ENCODE data around the gene IGSF8. TPM values are rescaled to one million over a fixed set of nuclear protein-coding genes. Genes with fewer than 3 reads are reported as not detected.

Gene IGSF8
- total RNA-seq, 1 donor from 2014 or later, result 37.5 TPM

DNA sequence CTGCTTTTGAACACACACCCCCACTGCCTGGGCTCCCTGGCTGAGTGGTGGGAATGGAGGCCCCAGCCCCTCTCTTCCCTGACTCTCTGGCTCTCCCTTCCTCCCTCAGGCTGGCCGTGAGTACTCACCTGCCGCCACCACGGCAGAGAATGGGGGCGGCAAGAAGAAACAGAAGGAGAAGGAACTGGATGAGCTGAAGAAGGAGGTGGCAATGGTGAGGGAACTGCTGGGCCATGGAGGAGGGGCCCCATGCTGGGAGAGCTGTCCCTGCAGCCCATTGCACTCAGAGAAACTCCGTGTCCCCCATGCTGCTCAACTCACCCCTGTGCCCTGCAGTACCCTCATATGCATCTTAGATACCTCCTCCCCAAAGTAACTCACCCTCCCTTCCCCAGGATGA lies 22.4 kb upstream of the IGSF8 start:
- H3K27ac ChIP-seq, result no peak overlapping the region
- intact Hi-C loops (cut with DNase I), result no loop called here
- ATAC-seq (no peak), DNase-seq (no peak)
- H3K36me3 ChIP-seq, result no peaks in the 10 kb centered on the region
- H3K4me3 ChIP-seq, result no peak overlapping the region
- peaks cover 7% of the 10 kb centered on the region for H3K4me1 ChIP-seq
- H3K27me3 ChIP-seq, result no peaks in the 10 kb centered on the region
- TF ChIP-seq CTCF (IDR thresholded peaks at IDR 0.05), result no peak
- no peaks in the 10 kb centered on the region for H3K9me3 ChIP-seq

DNA sequence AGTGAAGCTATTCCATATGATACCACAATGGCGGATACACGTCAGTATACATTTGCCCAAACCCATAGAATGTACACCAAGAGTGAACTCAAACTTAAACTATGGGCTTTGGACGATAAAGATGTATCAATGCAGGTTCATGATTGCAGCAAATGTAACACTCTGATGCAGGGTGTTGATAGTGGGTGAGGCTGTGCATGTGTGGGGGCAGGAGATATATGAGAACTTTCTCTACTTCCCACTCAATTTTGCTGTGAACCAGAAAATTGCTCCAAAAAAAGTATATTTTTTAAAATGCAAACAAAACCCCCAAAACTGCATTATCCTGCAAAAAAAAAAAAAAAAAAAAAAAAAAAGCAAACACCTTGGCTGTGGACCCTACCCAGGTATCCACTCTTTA lies 20.5 kb upstream of the IGSF8 start:
- Histone ChIP-seq H3K9me3 (no peaks in the 10 kb centered on the region), H3K36me3 (no peaks in the 10 kb centered on the region), H3K27me3 (no peaks in the 10 kb centered on the region), H3K27ac (no peak overlapping the region), H3K4me3 (no peak overlapping the region), H3K4me1 (no peaks in the 10 kb centered on the region)
- DNase-seq, result no peak
- TF ChIP-seq CTCF (IDR thresholded peaks at IDR 0.05), result no peak
- ATAC-seq, result no peak
- intact Hi-C loops (cut with DNase I), result no loop called here

DNA sequence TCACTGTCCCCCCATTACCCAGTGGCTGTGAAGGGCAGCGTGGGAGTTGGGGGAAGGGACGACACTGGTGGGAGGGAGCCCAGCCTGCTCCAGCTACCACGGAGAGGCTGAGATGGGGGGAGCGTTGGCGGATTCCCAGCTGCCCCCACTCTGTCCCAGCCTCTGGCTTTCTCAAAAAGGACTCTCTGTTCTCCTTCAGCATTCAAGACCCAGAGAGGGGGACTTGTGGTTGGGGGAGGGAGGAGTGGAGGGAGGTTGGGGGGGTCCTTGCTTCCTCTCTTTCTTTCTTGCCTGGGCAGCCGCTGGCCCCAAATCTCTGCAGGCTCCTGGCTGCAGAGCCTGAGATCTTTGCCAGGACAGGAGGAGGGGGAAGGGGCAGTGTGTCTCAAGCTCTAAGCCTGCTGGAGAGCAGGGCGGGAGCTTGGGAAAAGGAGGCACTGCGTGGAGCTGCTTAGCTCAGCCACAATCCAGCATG lies 19.3 kb upstream of the IGSF8 start:
- H3K4me3 ChIP-seq, result no peak overlapping the region
- no peaks in the 10 kb centered on the region for H3K4me1 ChIP-seq
- no peaks in the 10 kb centered on the region for H3K9me3 ChIP-seq
- no peak for DNase-seq
- no peak for TF ChIP-seq CTCF (IDR thresholded peaks at IDR 0.05)
- no peaks in the 10 kb centered on the region for H3K27me3 ChIP-seq
- no peak overlapping the region for H3K27ac ChIP-seq
- peak; percentile 67 for ATAC-seq
- intact Hi-C loops (cut with DNase I), result no loop called here
- no peaks in the 10 kb centered on the region for H3K36me3 ChIP-seq

GRCh38 chr1:160117300-160117699 lies 18.9 kb upstream of the IGSF8 start:
- Histone ChIP-seq H3K27me3 (no peaks in the 10 kb centered on the region), H3K36me3 (no peaks in the 10 kb centered on the region), H3K4me1 (no peaks in the 10 kb centered on the region), H3K9me3 (no peaks in the 10 kb centered on the region), H3K27ac (no peak overlapping the region), H3K4me3 (no peak overlapping the region)
- TF ChIP-seq CTCF (IDR thresholded peaks at IDR 0.05), result no peak
- DNase-seq (no peak), ATAC-seq (no peak)
- intact Hi-C loops (cut with DNase I), result no loop called here

DNA sequence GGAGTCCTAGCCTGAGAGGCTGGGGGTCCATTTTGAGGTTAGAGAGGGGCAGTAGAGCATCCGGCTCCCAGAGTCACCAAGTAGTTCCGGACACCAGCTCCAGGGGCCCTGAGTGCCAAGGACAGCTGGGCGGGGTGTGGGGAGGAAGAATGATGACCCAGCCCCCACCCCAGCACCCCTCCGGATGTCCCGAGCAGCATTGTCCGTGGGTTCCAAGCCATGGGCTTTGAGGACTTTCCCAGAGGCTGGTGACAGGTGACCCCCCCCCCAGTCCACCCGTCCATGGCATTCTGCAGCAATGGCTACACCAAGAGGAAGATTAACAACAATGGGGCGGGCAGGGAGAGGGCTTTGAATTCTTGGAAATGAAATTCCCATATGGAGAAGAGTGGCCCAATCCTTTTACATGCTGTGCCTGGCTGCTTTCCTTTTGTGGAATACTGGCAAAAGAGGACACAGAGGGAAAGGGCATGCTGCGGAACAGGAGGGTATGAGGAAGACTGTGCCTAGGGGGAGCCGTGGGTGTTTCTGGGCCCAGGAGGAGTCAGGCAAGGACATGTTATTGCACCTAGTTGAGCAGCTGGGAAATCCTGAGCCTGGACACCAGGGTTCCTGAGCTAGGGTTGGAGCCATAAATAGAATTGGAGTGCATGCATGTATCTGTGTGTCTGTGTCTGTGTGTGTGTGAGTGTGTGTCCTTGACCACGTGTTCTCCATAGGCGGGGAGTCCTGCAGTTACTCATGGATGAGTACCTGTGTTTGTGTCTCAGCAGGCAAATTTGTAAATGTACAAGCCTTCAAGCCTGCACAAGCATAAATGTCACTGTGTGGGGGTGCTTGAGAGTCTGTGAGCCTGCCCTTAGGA lies 18.1 kb upstream of the IGSF8 start:
- H3K27me3 ChIP-seq, result no peaks in the 10 kb centered on the region
- ATAC-seq, result no peak
- no peaks in the 10 kb centered on the region for H3K36me3 ChIP-seq
- H3K9me3 ChIP-seq, result no peaks in the 10 kb centered on the region
- no peak for TF ChIP-seq CTCF (IDR thresholded peaks at IDR 0.05)
- no peak overlapping the region for H3K27ac ChIP-seq
- DNase-seq, result no peak
- peak overlapping the region; percentile 8 for H3K4me3 ChIP-seq
- intact Hi-C loops (cut with DNase I), result no loop called here
- H3K4me1 ChIP-seq, result no peaks in the 10 kb centered on the region
